Prostate gland (tissue), 2 donors: ENCODE results near the gene NINJ2. TPM values are rescaled to one million over a fixed set of nuclear protein-coding genes. Genes with fewer than 3 reads are reported as not detected.

ENCODE experiments used
- DNase-seq: peaks from one replicate; pipeline ENCODE4 v3.0.0-alpha.2; 2019; ENCODE audit warnings: low spot score
- H3K27ac ChIP-seq, 2 donors: fragments of 200-600 bp; sonication (generic); 2 replicates each; pipeline ENCODE4 v1.5.1; 2017 to 2019
- H3K27me3 ChIP-seq: fragments of 200-600 bp; sonication (generic); replicated peaks from 2 replicates; pipeline ENCODE4 v1.5.1; 2019; ENCODE audit not compliant: insufficient read depth
- H3K36me3 ChIP-seq, 2 donors: fragments of 200-600 bp; sonication (generic); 1 replicate in 1 of 2; 2 replicates in 1 of 2; pipeline versions ENCODE4 v1.5.1 to v1.8.1; 2017 to 2019
- H3K4me1 ChIP-seq: fragments of 200-600 bp; sonication (generic); replicated peaks from 2 replicates; pipeline ENCODE4 v1.5.1; 2019
- H3K4me3 ChIP-seq, 2 donors: fragments of 200-600 bp; sonication (generic); 2 replicates each; pipeline ENCODE4 v1.5.1; 2017 to 2019
- H3K9me3 ChIP-seq: fragments of 200-600 bp; sonication (generic); 2 replicates; pipeline ENCODE4 v1.5.1; 2017
- POLR2A ChIP-seq: fragments of 450-650 bp; IDR thresholded peaks from one replicate; pipeline ENCODE4 v1.6.1; 2016; ENCODE audit warnings: antibody characterized with exemption, mild to moderate bottlenecking
- POLR2AphosphoS5 ChIP-seq: sonication (generic); formaldehyde crosslinking; IDR thresholded peaks from one replicate; pipeline ENCODE4 v1.6.1; 2017; ENCODE audit warnings: antibody characterized with exemption
- WGBS: methylation state at CpG from one replicate; pipeline ENCODE4 v1.1.5; 2018; 5-methylcytosine and 5-hydroxymethylcytosine counted together
- intact Hi-C: fragments of 100-400 bp; cut with DNase I; formaldehyde crosslinking; loops from one replicate; pipeline ENCODE4 v1.14.2; 2022
- total RNA-seq, 2 donors: library from RNA; depleted of rRNA; stranded (reverse); fragments of >200 nt; gene quantifications; one replicate each; pipeline ENCODE4 v1.1.0, GENCODE V29; 2016
- TF ChIP-seq, protein P1 (sequence below), 4 experiments: fragments of 200-600 bp in 2 of 4; fragments of 450-650 bp in 2 of 4; sonication (generic) in 2 of 4; IDR thresholded peaks; 1 replicate in 3 of 4; 2 replicates in 1 of 4; pipeline ENCODE4 v1.5.1; 2016 to 2019; ENCODE audit warnings: antibody characterized with exemption in 4 of 4, mild to moderate bottlenecking in 2 of 4, moderate library complexity in 2 of 4

NINJ2 gene
- total RNA-seq, 2 donors from 2014 or later = 1.1 to 17.3 TPM

- 95% methylated on average over 10 of the region's 10 CpGs for WGBS
- no peaks in the 10 kb centered on the region for H3K4me1 ChIP-seq
- H3K36me3 ChIP-seq = no peaks in the 10 kb centered on the region
- no peaks in the 10 kb centered on the region for H3K9me3 ChIP-seq
- TF ChIP-seq POLR2A = no peak
- TF ChIP-seq, protein P1, sequence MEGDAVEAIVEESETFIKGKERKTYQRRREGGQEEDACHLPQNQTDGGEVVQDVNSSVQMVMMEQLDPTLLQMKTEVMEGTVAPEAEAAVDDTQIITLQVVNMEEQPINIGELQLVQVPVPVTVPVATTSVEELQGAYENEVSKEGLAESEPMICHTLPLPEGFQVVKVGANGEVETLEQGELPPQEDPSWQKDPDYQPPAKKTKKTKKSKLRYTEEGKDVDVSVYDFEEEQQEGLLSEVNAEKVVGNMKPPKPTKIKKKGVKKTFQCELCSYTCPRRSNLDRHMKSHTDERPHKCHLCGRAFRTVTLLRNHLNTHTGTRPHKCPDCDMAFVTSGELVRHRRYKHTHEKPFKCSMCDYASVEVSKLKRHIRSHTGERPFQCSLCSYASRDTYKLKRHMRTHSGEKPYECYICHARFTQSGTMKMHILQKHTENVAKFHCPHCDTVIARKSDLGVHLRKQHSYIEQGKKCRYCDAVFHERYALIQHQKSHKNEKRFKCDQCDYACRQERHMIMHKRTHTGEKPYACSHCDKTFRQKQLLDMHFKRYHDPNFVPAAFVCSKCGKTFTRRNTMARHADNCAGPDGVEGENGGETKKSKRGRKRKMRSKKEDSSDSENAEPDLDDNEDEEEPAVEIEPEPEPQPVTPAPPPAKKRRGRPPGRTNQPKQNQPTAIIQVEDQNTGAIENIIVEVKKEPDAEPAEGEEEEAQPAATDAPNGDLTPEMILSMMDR (IDR thresholded peaks at IDR 0.05) = no peak
- no peak for TF ChIP-seq POLR2AphosphoS5
- no peak overlapping the region for H3K27ac ChIP-seq
- intact Hi-C loops = no loop called here
- no peak overlapping the region for H3K4me3 ChIP-seq
- no peaks in the 10 kb centered on the region for H3K27me3 ChIP-seq
- no peak for DNase-seq
Measured at GRCh38 chr12:681568-682256, 18.5 kb upstream of the NINJ2 start.

DNA sequence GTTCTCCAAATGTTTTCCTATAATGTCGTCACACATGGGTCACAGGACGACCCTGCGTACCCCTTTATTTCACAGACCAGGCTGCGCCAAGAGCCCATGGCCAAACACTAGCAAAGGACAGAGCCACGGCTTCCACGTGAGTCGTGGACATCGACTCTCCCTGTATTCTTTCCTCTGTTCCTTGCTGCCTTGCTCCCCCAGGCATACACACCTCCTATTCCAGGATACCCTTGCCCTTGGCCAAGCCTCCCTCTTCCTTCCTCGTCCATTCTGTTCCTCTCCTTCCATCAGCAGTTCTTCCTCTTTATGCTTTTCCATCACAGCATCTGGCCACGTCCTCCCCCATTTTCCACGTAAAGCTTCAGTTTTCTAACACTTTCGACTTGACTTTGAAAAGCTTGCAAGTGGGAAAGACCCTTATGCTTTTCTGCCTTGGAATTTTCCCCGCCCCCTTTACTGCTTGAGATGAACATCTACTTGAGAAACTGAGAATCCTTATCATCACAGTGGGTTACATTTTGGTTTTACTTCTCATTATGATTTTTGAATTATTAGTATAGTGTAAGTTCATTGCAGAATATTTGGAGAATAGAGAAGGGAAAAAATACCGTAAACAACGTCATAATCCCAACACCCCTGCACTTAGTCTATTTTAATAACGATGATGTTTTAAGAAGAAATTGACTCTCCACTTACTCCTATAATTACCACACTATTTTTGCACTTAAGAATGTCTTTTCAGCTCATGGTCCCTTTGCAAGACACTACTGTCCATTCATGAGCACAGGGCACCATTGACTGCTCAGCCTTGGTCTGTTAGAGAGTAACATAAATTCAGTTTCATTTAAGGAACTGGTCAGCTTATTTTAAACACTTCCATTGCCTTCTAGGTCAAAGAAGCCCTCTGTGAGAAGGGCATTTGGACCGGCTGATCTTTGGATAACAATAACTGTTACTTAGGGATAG, 15.8 kb upstream of the NINJ2 start:
- no peaks in the 10 kb centered on the region for H3K9me3 ChIP-seq
- TF ChIP-seq POLR2AphosphoS5 (no peak), POLR2A (no peak)
- TF ChIP-seq, protein P1 (IDR thresholded peaks at IDR 0.05) = no peak
- 89% methylated on average over 17 of the region's 17 CpGs for WGBS
- intact Hi-C loops = no loop called here
- H3K27ac ChIP-seq = no peak overlapping the region
- H3K36me3 ChIP-seq = no peaks in the 10 kb centered on the region
- no peaks in the 10 kb centered on the region for H3K27me3 ChIP-seq
- no peak for DNase-seq
- no peaks in the 10 kb centered on the region for H3K4me1 ChIP-seq
- H3K4me3 ChIP-seq = no peak overlapping the region

DNA sequence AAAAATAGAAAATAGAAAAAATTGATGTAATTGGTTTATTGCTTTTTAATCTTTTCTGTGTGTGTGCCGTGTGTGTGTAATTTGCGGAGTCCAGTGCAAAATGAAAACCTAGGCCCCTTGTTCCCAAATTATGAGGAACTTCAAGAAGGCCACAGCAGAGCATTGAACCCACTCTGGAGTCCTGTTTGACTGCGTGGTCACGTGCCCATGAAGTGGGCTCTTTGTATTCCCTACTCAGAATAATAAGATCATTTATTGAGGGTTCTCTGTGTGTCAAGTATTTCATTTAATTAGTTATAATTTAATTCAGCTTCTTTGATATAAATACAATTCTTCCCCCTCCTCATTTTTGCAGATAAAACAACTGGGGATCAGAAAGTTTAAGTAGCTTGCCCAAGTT, 12.3 kb upstream of the NINJ2 start:
- Histone ChIP-seq H3K27me3 (no peaks in the 10 kb centered on the region), H3K27ac (no peak overlapping the region), H3K4me3 (no peak overlapping the region), H3K36me3 (no peaks in the 10 kb centered on the region), H3K9me3 (no peaks in the 10 kb centered on the region), H3K4me1 (no peaks in the 10 kb centered on the region)
- 95% methylated on average over 4 of the region's 4 CpGs for WGBS
- intact Hi-C loops = no loop called here
- TF ChIP-seq, protein P1 (IDR thresholded peaks at IDR 0.05) = no peak
- TF ChIP-seq POLR2AphosphoS5 = no peak
- no peak for TF ChIP-seq POLR2A
- no peak for DNase-seq

DNA sequence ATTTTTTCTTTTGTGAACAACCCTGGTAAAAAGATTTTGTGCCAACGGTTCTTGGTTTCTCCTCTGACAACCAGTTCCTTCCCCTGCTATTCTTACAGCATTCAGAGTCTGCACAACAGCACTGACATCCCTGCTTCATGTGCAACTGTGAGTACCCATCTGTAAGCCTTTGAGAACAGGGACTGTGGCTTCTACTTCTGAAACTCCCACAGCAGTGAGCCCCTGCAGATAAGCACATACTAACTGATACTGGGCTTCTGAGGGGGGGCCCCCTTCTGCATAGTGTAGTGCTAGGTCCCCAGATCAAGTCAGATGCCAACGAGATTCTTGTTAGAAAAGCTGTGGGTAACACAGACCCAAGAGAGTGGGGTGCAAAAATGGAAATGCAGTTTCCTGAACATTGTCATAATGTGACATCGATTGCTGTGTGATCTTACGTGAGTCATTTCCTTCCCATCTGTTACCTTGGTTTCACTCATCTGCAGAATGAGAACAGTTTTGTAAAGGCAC, 11.1 kb upstream of the NINJ2 start:
- Histone ChIP-seq H3K27ac (no peak overlapping the region), H3K9me3 (no peaks in the 10 kb centered on the region), H3K27me3 (no peaks in the 10 kb centered on the region), H3K4me3 (no peak overlapping the region), H3K36me3 (no peaks in the 10 kb centered on the region), H3K4me1 (no peaks in the 10 kb centered on the region)
- intact Hi-C loops = no loop called here
- 55% methylated on average over 4 of the region's 4 CpGs for WGBS
- TF ChIP-seq POLR2AphosphoS5 = no peak
- TF ChIP-seq POLR2A = no peak
- TF ChIP-seq, protein P1 (IDR thresholded peaks at IDR 0.05) = no peak
- DNase-seq = no peak
